Neutrophil (primary cell): ENCODE measurements around the gene UBL4B.
A peak's percentile ranks its signal among the peaks of the same experiment; 100 is the strongest.

Source experiments
- H3K27ac ChIP-seq: fragments of 200-600 bp; sonication (generic); 2 replicates; pipeline ENCODE4 v1.5.1; 2016; ENCODE audit warnings: mild to moderate bottlenecking, moderate library complexity
- H3K27me3 ChIP-seq: fragments of 200-600 bp; sonication (generic); 2 replicates; pipeline ENCODE4 v1.6.0; 2016; ENCODE audit warnings: mild to moderate bottlenecking
- H3K36me3 ChIP-seq: fragments of 200-600 bp; sonication (generic); 2 replicates; pipeline ENCODE4 v1.5.1; 2017
- H3K4me1 ChIP-seq, 2 experiments: fragments of 200-600 bp in 1 of 2; sonication (generic) in 1 of 2; 1 replicate in 1 of 2; 2 replicates in 1 of 2; pipeline versions ENCODE4 v1.5.1 to v1.6.1; 2013 to 2016; ENCODE audit warnings: low read depth in 1 of 2, low read length in 1 of 2, mild to moderate bottlenecking in 1 of 2, moderate library complexity in 1 of 2; ENCODE audit not compliant: control insufficient read depth in 1 of 2, insufficient read depth in 1 of 2
- H3K4me3 ChIP-seq, 2 experiments: fragments of 200-600 bp in 1 of 2; sonication (generic) in 1 of 2; 1 replicate in 1 of 2; 2 replicates in 1 of 2; pipeline ENCODE4 v1.5.1; 2013 to 2016; ENCODE audit warnings: low read depth in 1 of 2, low read length in 1 of 2, mild to moderate bottlenecking in 1 of 2, moderate library complexity in 1 of 2
- H3K9me3 ChIP-seq: fragments of 200-600 bp; sonication (generic); 2 replicates; pipeline ENCODE4 v1.5.1; 2016
- CTCF ChIP-seq: fragments of 200-600 bp; sonication (generic); IDR thresholded peaks from 2 replicates; pipeline ENCODE4 v1.5.1; 2016; ENCODE audit warnings: antibody characterized with exemption

Gene UBL4B

GRCh38 chr1:110067479-110067892 is 44.8 kb upstream of the UBL4B start:
- no peak for TF ChIP-seq CTCF
- no peaks in the 10 kb centered on the region for H3K36me3 ChIP-seq
- H3K27ac ChIP-seq: no peak overlapping the region
- H3K4me3 ChIP-seq: peak overlapping the region in 1 of 2 experiments; percentile 26
- no peaks in the 10 kb centered on the region for H3K9me3 ChIP-seq
- peaks cover 85% of the 10 kb centered on the region for H3K27me3 ChIP-seq
- peaks cover 18 to 28% of the 10 kb centered on the region in 2 experiments for H3K4me1 ChIP-seq

- Histone ChIP-seq H3K27me3 (peaks cover 91% of the 10 kb centered on the region), H3K4me3 (peak overlapping the region in 1 of 2 experiments; percentile 26), H3K27ac (no peak overlapping the region), H3K4me1 (peaks cover 18 to 28% of the 10 kb centered on the region in 2 experiments), H3K36me3 (no peaks in the 10 kb centered on the region), H3K9me3 (no peaks in the 10 kb centered on the region)
- TF ChIP-seq CTCF: no peak
Observed at GRCh38 chr1:110067893-110068645, 44.2 kb upstream of the UBL4B start.

GRCh38 chr1:110068646-110069403 is 43.4 kb upstream of the UBL4B start:
- Histone ChIP-seq H3K27ac (no peak overlapping the region), H3K4me3 (peak overlapping the region in 1 of 2 experiments; percentile 26), H3K27me3 (peaks cover 98% of the 10 kb centered on the region), H3K36me3 (no peaks in the 10 kb centered on the region), H3K4me1 (peaks cover 18 to 28% of the 10 kb centered on the region in 2 experiments), H3K9me3 (no peaks in the 10 kb centered on the region)
- no peak for TF ChIP-seq CTCF

GRCh38 chr1:110069404-110070281 is 42.6 kb upstream of the UBL4B start:
- TF ChIP-seq CTCF: no peak
- peaks cover 100% of the 10 kb centered on the region for H3K27me3 ChIP-seq
- H3K4me3 ChIP-seq: no peak overlapping the region
- no peak overlapping the region for H3K27ac ChIP-seq
- no peaks in the 10 kb centered on the region for H3K36me3 ChIP-seq
- H3K9me3 ChIP-seq: no peaks in the 10 kb centered on the region
- peaks cover 18 to 28% of the 10 kb centered on the region in 2 experiments for H3K4me1 ChIP-seq

- no peaks in the 10 kb centered on the region for H3K9me3 ChIP-seq
Observed at GRCh38 chr1:110070282-110070669, 42.0 kb upstream of the UBL4B start.

More at GRCh38 chr1:110070282-110070669, 42.0 kb upstream of the UBL4B start:
- Histone ChIP-seq H3K36me3 (no peaks in the 10 kb centered on the region), H3K4me3 (no peak overlapping the region), H3K4me1 (peaks cover 18 to 28% of the 10 kb centered on the region in 2 experiments), H3K27me3 (peaks cover 100% of the 10 kb centered on the region), H3K27ac (no peak overlapping the region)
- no peak for TF ChIP-seq CTCF
